AG04449 (cell line): ENCODE measurements around the gene RTN4RL2.
A peak's percentile ranks its signal among the peaks of the same experiment; 100 is the strongest.

Source experiments
- CTCF ChIA-PET: fragments of 350-600 bp; formaldehyde crosslinking; extraction: SDS; loops from one replicate; lab custom pipeline; 2021; ENCODE audit warnings: antibody characterized with exemption; lab: Yijun Ruan, JAX
- POLR2A ChIA-PET: fragments of 400-600, 350-600 bp; formaldehyde crosslinking; extraction: SDS; loops from one replicate; lab custom pipeline; 2020; ENCODE audit warnings: antibody characterized with exemption, inconsistent platforms; lab: Yijun Ruan, JAX
- DNase-seq: peaks from one replicate; pipeline ENCODE4 v3.0.0-alpha.2; 2010; ENCODE audit warnings: low read depth, low spot score
- H3K4me3 ChIP-seq: 2 replicates; pipeline ENCODE4 v1.5.1; 2011; ENCODE audit warnings: low read depth, mild to moderate bottlenecking, control low read depth, low read length
- CTCF ChIP-seq: IDR thresholded peaks from one replicate; pipeline ENCODE4 v1.5.1; 2011; ENCODE audit warnings: mild to moderate bottlenecking, moderate library complexity, low read length, control low read depth, inconsistent platforms; ENCODE audit not compliant: insufficient read depth; ENCODE audit errors: missing control alignments

The RTN4RL2 gene

GRCh38 chr11:57419146-57419545 lies 41.2 kb upstream of the RTN4RL2 start:
- DNase-seq: no peak
- CTCF ChIA-PET: no interaction called here
- no peak overlapping the region for H3K4me3 ChIP-seq
- no peak for TF ChIP-seq CTCF
- POLR2A ChIA-PET: no interaction called here

GRCh38 chr11:57421066-57421465 lies 39.3 kb upstream of the RTN4RL2 start:
- ChIA-PET POLR2A (no interaction called here), CTCF (interaction anchor here (2.7 kb wide), 1 partner anchor 37 kb away, joined by 12 read pairs; no protein-coding TSS in a partner anchor)
- H3K4me3 ChIP-seq: no peak overlapping the region

GRCh38 chr11:57421805-57422204 lies 38.5 kb upstream of the RTN4RL2 start:
- DNase-seq: no peak
- POLR2A ChIA-PET: no interaction called here
- H3K4me3 ChIP-seq: no peak overlapping the region
- TF ChIP-seq CTCF: no peak
- CTCF ChIA-PET: interaction anchor here (1.0 to 2.7 kb wide), 2 partner anchors 36 to 73 kb away, joined by 3 to 12 read pairs; no protein-coding TSS in a partner anchor

More at GRCh38 chr11:57421066-57421465, 39.3 kb upstream of the RTN4RL2 start:
- no peak for TF ChIP-seq CTCF
- no peak for DNase-seq

GRCh38 chr11:57422669-57423068 lies 37.7 kb upstream of the RTN4RL2 start:
- H3K4me3 ChIP-seq: no peak overlapping the region
- ChIA-PET POLR2A (no interaction called here), CTCF (interaction anchor here (1.0 to 2.7 kb wide), 2 partner anchors 35 to 74 kb away, joined by 3 to 12 read pairs; no protein-coding TSS in a partner anchor)
- DNase-seq: no peak
- no peak for TF ChIP-seq CTCF

- H3K4me3 ChIP-seq: no peak overlapping the region
- ChIA-PET POLR2A (no interaction called here), CTCF (interaction anchor here (1.0 to 2.3 kb wide), 4 partner anchors 77 to 175 kb away, joined by 3 to 6 read pairs (median 3); no protein-coding TSS in a partner anchor)
- TF ChIP-seq CTCF: no peak
- DNase-seq: no peak
Observed at GRCh38 chr11:57424137-57424791, 36.1 kb upstream of the RTN4RL2 start.

- POLR2A ChIA-PET: no interaction called here
- H3K4me3 ChIP-seq: no peak overlapping the region; the same call in 1 of the 2 replicates
- CTCF ChIA-PET: interaction anchor here (1.0 to 2.3 kb wide), 4 partner anchors 32 to 175 kb away, joined by 3 to 6 read pairs (median 3); no protein-coding TSS in a partner anchor
- DNase-seq: peak; percentile 55
- TF ChIP-seq CTCF: no peak
Observed at GRCh38 chr11:57424792-57425564, 35.4 kb upstream of the RTN4RL2 start.
